Activated T-helper 1 cell treated with anti-CD3 and anti-CD28 coated beads, Interleukin-2, amount 50 U/mL, for 16 hours (primary cell): ENCODE measurements around the gene SLC28A1.
"Not testable (repeated sequence)": the region's sequence is repeated elsewhere in the genome, so short reads cannot be mapped to it uniquely, and the experiment has no call there.

Experiments
- DNase-seq, 2 donors: peaks; one replicate each; pipeline ENCODE4 v3.0.0-alpha.2; 2020; ENCODE audit warnings: low read depth in 1 of 2, low spot score in 1 of 2

SLC28A1 gene

DNA sequence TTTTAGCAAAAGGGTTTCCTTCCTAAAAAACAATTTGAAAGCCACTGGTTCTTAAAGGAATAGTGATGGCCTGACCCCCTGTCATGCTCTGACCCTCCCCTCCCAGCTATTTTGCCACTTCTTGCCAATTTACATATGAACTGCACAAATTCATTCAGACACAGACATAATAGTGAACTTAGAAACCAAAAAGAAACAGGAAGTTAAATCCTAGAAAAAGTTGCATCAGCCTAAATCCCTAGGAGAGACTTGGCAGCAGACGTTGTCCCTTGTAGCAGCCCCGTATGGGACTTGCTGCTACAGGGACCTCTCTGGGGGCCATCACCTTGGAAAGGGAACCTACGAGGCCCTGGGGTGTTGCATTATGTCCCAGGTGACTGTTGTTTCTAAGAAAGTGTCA, 82.9 kb downstream of the SLC28A1 start:
- no peak for DNase-seq

DNA sequence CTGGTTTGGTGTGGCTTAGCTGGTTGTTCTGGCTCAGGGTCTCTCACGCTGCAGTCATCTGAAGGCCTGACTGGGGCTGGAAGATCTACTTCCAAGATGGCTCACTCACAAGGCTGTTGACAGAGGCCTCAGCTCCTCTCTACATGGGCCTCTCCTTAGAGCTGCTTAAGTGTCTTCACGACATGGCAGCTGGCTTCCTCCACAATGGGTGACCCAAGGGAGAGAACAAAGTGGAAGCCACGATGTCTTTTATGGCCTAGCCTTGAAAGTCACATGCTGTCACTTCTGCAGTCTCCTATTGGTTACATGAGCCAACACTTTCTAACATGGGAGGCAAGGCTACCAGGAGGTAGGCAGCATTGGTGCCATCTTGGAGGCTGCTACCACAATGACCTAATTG, 83.8 kb downstream of the SLC28A1 start:
- no peak for DNase-seq

DNA sequence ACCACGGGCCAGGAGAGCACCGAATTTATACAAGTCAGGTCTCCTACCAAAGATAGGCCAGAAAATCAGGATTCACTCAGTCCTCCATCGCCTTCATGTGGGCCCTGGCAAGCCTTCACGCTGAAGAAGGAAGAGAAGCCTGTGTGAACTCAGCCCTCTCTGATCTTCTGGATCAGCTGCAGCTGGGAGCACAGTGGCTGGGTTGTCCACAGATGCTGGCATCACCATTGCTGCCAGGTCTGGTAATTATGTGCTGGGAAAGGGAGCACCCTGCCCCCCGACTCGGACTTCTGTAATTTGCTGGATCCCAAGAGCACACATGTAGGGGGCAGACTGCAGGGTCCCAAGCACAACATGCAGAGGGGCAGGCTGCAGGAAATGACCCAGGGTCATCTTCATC, 84.8 kb downstream of the SLC28A1 start:
- no peak for DNase-seq

DNA sequence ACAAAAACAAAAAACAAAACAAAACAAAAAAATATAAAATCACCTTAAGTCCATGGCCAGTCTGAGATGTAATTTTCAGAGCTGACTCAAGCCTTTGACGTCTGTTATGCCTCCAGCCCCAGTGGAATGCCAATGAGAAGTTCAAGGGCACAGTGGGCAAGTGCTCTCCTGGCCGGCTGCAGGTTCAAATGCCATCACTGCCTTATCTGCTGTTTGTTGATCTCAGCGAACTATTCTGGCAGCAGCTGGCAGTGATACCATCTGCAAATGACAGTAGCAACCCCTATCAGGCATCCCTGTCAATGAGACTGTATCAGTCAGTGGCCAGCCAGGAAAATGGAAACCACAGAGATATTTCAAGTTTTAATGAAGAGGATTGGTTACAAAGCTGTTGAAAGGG, 86.4 kb downstream of the SLC28A1 start:
- DNase-seq: no peak

DNA sequence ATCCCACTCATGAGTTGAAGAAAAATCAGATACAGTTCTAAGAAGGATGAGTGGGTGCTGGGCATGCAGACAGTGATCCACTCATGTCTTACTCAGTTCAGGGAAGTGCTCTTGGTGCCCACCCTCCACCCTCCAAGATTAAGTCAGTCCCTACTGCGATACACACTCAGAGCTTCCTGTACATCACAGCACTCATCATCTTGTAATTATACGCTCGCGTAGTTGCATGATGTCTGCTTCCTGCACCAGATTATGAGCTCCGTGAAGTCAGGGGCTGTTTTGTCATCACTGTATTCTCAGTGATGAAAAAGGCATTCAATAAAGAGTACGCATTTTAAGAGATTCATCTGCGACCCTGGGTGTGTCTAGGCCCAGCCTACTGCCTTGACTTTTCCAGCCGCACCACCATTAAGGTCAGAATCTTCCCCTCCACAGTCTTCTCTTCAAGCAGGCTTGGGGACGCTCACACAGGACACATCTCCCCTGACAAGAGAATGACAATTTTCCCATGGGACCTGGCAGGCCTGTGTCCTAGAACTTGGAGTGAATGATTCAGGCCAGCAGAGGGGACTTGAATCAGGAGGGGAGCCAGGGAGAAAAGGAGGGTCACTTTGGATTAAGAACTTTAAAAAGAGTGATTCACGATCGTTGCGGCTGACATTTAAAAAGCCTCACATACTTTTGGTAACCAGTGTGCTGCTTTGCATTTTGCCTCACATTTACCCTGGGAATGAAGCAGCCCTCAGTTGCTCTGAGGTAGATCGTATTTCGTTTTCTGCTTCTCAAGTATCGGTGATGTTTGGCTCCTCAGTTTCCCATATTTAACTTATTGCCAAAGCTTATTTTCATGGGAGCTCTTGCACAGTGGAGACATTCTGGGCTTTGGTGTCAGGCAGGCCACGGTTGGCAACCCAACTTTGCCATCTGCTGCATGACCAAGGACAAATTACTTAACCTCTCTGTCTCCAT, 89.3 kb downstream of the SLC28A1 start:
- no peak for DNase-seq

DNA sequence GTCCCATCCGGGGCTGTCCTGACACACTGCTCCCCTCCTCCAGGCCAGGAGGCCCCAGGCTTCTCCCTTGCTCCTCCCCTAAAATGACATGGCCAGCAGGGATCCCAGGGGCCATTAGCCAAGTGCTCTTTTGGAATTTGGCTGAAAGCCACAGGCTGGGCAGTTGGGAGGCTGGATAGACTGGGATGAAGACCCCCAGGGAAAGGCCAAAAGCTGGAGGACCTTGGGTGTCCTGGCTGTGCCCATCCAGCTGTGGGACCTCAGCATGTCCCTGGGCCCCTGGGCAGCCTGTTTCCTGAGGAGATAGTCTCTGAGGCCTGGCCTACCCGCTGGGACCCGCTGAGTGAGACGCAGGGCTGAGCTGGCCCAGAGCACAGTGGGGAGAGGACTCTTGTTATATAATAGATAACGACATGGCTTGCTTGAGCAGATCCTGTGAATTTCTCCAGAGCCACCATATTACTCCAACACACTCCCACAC, 91.4 kb downstream of the SLC28A1 start:
- DNase-seq: no peak

DNA sequence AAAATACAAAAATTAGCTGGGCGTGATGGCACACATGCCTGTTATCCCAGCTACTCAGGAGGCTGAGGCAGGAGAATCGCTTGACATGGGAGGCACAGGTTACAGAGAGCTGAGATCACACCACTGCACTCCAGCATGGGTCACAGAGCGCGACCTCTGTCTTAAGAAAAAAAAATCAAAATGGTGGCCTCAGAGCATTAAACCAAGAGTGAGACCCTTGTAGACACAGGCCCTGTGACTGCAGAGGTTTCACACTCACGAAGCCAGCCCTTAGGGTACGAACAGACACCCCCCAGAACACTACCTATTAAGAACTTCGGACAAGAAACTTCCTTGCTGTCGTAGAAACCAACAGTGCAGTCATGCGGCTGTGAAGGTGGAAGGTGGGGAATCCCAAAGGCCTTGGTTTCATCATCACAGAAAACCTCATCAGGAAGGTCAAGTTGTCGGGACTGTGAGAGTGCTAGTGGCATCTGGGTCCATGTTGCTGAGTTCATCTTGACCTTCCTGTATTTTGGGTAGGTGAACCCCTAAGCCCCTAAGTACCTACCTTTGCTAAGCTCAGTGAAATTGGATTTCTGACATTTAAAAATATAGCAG, 92.4 kb downstream of the SLC28A1 start:
- no peak for DNase-seq

DNA sequence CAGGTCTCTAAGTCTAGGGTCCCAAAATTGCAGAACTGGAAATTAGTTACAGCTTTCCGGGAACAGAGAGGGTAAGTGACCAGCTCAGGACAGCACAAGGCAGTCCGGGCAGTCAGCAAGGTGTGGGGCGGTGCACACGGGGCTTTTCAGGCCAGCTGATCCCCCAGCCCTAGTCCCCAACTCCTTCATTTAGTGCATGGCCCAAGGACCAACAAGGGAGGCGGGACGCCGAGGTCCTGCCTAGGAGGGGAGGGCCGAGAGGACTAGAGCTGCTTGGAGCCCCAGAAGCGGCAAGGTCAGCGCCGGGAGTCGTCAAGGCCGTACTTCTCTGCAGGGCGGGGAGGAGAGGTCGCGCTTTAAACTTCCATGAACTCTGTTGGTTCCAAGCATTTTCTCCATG, 95.2 kb downstream of the SLC28A1 start:
- DNase-seq: no peak

DNA sequence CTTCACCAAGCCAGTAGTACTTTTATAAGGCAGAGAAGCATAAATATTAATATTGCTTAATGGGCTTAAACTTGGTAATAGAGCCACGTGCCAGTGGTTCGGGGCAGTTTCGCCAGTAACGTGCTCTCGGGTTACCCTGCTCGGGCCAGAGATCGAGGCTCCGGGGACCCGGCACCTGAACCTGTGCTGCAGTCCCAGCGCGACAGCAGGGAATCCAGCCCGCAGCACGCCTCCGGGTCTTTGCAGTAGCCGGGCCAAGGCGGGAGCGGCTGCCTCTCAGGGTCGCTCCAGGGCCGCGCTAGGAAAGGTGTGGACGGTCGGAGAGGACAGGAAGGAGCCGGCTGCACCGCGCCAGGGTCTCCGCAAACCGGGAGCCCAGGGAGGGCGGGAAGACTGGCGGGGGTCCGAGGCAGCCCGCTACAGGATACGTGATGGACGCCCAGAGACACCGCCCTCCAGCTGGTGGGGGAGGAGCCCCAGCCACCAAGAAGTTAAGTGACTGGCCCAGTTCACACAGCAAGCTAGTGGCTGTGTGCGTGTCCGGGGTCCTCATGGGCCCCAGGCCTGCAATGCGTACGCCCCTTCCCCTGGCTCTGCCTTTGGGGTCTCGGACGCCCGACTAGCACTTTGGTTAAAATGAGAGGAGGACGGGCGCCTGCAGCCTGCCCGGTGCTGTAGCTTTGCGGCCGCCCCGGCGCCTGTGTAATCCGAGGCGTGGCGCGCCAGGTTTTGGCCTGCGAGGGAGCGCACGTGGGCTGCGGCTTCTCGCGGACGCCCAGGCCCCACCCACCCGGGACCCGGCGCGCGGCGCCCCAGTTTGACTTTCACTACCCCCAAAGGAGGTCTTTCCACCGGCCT, 96.0 kb downstream of the SLC28A1 start:
- DNase-seq: peak; percentile 78

DNA sequence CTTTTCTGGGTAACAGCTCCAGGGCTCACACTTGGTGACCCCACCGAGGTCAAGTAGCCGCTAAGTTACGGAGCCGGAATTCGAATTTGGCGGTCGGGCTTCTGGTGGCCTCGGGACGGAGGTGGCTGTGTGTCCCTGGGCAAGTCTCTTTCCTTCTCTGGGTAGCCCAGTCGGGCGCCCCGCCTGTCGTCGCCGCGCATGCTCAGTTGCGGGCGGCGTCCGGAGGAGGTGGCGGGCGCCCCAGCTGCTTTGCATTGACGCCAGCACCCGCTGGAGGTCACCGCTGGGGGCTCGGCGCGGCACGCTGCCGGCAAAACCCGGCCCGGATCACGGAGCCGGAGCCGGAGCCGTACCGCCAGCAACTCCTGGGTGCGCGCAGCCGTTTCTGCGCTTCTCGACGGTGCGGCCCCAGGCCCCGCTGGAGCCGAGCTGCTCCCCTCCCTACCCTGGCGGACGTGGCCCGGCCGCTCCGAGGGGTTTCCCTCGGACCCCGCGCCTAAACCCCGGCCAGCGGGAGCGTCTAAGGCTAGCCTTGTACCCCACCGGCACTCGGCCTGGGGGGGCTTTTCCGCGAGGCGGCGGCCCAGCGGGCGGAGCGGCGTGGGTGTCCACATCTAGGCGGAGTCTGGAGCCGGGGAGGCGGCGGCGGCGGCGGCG, 96.7 kb downstream of the SLC28A1 start:
- DNase-seq: peak; percentile 88 to 95

DNA sequence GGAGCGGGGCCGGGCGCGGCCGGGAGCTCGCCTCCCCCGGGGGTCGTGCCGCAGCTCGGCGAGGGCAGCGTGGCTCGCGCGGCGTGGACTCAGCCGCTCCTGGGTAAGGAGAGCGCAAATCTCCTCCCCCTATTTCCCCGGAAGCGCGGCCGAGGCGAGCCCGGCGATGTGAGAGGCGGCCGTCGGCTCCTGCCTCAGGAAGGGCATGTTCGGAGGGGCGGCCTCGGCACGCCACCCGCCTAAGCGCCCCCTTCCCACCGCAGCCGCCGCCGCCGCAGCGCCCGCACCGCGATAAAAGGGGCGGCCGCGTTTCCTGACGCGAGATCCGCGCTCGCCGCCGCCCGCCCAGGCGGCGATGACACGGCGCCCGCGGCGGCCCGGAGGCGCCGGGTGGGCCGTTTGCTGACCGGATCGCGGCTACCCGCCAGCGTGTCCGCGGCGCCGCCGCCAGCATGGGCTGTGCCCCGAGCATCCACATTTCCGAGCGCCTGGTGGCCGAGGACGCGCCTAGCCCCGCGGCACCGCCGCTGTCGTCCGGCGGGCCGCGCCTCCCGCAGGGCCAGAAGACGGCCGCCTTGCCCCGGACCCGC, 97.3 kb downstream of the SLC28A1 start, which contains the start of gene PDE8A:
Gene PDE8A (plus strand): TSS at position 146 of the 590 bp plus-strand sequence. CDS start 307 bp downstream, at position 453.
- DNase-seq: peak; percentile 24 to 44

DNA sequence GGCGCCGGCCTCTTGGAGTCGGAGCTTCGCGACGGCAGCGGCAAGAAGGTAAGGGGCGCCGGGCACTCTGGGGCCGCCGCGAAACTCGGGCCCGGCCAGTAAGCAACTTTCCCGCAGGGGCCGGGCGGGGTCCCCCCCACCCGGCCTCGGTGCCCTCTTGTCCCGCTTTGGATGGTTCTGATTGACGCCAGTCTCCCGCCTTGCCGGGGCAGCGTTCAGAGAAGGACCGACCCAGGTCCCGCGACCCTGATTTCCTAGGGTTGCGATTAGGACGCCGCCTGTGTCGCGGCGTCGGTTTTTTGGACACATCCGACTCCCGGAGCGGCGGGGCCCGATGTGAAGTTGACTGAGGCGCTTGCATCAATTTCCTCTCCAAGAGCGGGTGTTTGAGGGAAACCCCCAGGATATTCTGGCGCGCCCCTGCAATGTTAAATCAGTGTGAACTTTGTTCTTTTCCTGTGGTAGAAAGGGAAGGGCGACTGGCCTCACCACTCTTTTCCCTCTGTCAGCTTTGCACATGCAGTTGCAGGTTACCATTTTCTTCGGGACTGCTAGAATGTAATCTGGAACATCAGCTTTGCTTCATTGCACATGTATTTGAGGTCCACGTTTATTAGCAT, 97.9 kb downstream of the SLC28A1 start:
- DNase-seq: peak; percentile 22 to 36

DNA sequence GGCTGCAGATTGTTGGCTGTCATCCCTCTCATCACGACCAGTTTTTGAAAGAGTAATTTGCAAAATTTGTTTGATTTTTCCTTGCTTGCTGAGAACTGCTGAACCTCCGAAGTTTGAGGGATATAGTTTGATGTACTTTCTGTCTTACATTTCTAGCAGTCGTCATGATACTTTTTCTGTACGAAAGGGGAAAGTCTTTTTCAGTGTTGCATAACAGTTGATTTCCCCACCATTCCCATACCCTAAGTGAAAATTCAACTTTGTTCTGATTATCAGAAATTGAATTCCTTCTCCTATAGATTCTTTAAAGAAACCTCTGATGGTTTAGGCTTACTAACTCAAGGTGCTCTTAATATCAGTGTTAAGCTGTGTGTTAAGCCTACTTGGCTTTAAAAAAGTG, 98.8 kb downstream of the SLC28A1 start:
- no peak for DNase-seq

DNA sequence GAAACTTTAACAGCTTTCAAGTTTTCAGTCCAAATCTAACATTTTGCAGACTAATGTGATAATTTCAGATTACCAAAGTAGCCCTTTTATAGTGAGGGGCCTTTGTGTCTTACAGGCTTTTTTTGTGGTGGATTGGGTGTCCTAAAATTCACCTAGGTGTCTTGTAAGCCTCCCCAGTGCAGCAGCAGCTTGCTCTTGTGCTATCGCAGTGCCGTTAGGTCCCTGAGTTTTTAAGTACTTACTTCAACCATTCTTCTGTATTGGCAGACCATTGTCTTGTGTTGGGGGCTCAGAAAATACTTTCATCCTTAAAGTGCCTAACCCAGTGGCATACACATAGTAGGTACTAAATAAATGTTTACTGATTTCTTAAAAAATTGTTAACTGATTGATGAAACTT, 99.2 kb downstream of the SLC28A1 start:
- DNase-seq: no peak

DNA sequence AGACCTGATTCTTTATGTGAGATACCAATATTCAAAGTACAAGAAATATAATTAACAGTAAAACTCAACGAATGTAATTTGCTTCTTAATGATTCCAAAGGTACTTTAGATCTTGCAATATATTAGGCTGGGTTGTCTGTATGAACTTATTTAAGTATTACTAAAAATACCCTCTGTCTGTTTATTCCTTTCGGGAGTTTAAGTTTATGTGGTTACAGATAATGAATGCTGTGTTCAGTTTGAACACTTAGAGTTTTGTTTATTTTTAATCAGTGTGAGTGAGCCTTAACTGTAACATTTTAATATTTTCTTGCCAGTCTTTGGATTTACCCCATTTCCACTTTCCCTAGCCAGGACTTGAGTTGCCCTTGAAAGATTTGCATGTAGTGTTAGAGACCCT, 100.7 kb downstream of the SLC28A1 start:
- DNase-seq: no peak

DNA sequence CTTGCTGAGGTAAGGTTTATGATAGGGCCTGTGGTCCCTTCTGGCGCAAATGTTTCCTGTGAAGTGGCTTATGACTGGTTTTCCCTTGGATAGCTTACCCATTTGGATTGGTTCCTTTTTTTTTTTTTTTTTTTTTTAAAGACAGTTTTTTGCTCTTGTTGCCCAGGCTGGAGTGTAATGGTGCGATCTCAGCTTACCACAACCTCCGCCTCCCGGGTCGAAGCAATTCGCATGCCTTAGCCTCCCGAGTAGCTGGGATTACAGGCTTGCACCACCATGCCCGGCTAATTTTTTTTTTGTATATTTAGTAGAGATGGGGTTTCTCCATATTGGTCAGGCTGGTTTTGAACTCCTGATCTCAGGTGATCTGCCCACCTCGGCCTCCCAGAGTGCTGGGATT, 102.9 kb downstream of the SLC28A1 start:
- DNase-seq: not testable (repeated sequence)

DNA sequence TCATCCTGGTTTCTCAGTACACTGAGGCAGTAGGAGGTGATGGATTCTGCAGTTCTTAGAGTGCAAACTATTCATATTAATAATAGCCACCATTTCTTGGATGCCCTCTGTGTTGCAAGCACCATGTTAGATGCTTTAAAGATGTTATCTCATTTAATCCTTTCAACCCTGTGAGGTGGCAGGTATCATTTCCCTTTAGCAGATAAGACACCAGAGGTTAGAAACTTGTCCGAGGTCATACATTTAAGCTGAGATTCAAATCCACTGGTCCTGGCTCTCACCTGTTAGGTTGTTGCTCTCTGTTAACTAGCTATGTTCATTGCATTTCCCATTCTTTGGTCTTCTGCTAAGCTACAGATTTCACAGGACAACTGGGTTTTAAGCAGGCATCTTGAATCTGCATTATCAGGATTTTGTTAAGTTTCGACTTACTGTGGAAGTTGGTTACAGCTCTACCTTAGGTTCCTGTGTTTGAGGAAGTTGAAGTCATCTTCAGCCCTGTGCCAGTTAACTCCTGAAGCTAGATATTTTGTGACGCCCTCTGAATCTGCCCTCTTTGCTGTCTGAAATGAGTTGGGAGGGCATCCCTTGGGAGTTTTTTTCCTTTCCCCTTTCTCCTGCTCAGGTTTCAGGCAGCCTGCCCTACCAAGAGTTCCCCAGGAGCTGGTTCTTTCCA, 103.6 kb downstream of the SLC28A1 start:
- no peak for DNase-seq

DNA sequence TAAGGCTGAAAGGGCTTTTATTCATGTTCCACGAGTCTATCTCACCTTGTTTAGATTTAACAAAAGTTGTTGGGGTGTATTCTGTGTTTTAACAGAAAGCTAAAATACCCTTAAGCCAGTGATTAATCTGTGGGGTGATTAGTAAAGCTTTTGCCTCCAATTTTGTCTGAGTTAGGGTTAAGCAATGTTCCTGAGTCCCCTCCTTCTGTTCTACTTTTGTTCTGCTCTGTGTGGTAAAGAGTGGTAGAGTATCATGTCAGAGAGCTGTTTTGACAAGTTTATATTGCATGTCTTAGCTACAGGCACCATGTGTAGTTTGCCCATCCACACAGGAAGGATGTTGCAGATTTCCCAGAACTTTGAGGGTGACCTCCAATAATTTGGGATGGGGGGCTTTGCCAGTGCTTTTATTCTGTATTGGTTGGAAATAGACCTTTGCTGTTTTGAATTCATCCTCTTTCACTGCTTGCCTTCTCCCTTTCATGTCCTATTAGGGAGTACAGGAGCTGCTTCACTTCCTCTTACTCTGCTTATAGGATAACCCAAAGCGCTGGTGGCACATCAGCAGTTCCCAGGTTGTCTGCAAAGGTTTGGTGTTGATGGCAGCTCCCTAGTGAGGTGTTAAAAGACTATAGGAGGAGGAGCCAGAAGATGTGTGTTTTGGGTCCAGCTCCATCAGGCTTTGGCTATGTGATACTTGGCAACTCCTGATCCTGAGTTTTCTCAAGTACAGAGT, 104.6 kb downstream of the SLC28A1 start:
- DNase-seq: no peak

DNA sequence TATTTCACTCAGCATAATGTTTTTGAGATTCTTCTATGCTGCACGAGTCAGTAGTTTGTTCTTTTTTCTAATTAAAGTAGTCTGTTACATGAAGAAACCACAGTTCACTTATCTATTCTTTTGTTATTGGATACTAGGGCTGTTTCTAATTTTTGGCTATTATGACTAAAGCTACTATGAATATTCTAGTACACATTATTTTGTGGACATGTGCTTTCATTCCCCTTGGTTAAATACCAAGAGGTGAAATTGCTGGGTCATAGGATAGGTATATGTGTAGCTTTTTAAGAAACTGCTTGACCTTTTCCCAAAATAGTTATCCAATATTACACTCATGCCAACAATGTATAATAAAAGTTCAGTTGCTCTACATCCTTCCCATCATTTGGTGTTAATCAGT, 106.0 kb downstream of the SLC28A1 start:
- DNase-seq: no peak
